ENCODE measurements around the gene HNRNPA0.

GRCh38 chr5:137728048-137728447 lies 26.1 kb downstream of the HNRNPA0 start:
- TF ChIP-seq MAX (IDR thresholded peaks at IDR 0.05) (no peak), POLR2AphosphoS5 (IDR thresholded peaks at IDR 0.05; ENCODE audit: low read depth, low read length) (no peak), REST (IDR thresholded peaks at IDR 0.05; ENCODE audit: low read depth) (no peak), YY1 (IDR thresholded peaks at IDR 0.05; ENCODE audit: extremely low read depth, insufficient replicate concordance, low read depth, low read length) (no peak), ZNF274 (IDR thresholded peaks at IDR 0.05; ENCODE audit: low read depth, low read length) (no peak), ZBTB33 (IDR thresholded peaks at IDR 0.05; ENCODE audit: extremely low read depth, insufficient replicate concordance, low read length) (no peak), POLR2A (IDR thresholded peaks at IDR 0.05; ENCODE audit: borderline replicate concordance, extremely low read depth, insufficient read depth, insufficient read length) (no peak), CTCF (IDR thresholded peaks at IDR 0.05 in 2 of 3, conservative IDR thresholded peaks at IDR 0.05 in 1 of 3; ENCODE audit: borderline replicate concordance in 1 of 3, insufficient read depth in 1 of 3, low read depth in 2 of 3, low read length in 2 of 3) (no peak), FOSL1 (IDR thresholded peaks at IDR 0.05; ENCODE audit: low read depth) (no peak), EZH2 (IDR thresholded peaks at IDR 0.05) (no peak), RAD21 (IDR thresholded peaks at IDR 0.05; ENCODE audit: low read depth) (0 out of 2 replicates have a peak, but pooled peaks have one; percentile 3), EZH2phosphoT487 (IDR thresholded peaks at IDR 0.05; ENCODE audit: borderline replicate concordance) (no peak), ZFX (IDR thresholded peaks at IDR 0.05) (no peak)
